GM21381 (cell line): ENCODE measurements around the gene ADAMTS2.

ENCODE experiments used
- ATAC-seq: cut with Tn5 transposase; IDR thresholded peaks from one replicate; pipeline ENCODE4 v1.9.1; 2021; ENCODE audit warnings: mild to moderate bottlenecking, moderate library complexity; ENCODE audit not compliant: unreplicated experiment

ADAMTS2 gene

DNA sequence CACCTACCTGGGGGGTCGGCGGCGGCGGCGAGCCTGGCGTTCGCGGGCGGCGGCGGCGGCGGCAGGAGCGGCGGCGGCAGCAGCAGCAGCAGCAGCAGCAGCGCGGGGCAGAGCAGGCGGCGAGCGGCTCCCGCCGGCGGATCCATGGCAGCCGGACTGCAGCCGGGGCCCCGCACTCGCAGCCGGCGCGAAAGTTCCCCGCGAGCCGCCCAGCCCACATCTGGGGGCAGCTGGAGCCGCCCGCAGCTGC lies 153 bp downstream of the ADAMTS2 start:
- no peak for ATAC-seq

GRCh38 chr5:179344431-179345182 lies 654 bp downstream of the ADAMTS2 start:
- no peak for ATAC-seq

DNA sequence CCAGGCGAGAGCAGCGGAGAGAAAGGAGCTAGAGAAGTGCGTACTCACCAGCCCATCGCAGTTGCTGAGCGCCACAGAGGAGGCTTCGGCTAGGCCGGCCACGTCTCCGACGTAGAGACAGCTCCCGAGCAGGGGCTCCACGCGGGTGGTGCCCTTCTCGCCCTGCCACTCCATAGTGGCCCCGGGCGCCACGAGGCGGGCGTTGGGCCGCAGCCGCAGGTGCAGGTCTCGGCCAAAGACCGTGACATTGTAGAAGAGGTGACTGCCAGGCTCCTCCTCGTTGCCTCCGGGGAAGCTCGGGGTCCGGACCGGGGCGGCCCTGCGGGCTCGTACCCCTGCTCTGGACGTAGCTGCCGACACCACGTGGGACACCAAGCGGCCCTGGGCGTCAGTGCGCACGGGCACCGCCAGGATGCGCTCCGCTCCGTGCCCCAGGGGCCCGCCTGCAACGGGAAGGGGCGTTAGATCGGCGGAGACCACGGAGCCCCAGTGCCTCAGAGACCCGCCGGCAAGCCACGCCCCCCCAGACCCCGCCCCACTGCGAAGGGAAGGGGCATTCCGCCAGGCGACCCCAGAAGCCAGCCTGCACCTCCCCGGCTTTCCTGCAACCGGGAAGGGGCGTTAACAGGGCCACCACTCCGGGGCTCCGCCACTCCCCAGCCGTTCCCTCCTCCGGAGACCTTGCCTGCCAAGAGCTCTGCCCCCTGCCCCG lies 1.4 kb downstream of the ADAMTS2 start:
- no peak for ATAC-seq

DNA sequence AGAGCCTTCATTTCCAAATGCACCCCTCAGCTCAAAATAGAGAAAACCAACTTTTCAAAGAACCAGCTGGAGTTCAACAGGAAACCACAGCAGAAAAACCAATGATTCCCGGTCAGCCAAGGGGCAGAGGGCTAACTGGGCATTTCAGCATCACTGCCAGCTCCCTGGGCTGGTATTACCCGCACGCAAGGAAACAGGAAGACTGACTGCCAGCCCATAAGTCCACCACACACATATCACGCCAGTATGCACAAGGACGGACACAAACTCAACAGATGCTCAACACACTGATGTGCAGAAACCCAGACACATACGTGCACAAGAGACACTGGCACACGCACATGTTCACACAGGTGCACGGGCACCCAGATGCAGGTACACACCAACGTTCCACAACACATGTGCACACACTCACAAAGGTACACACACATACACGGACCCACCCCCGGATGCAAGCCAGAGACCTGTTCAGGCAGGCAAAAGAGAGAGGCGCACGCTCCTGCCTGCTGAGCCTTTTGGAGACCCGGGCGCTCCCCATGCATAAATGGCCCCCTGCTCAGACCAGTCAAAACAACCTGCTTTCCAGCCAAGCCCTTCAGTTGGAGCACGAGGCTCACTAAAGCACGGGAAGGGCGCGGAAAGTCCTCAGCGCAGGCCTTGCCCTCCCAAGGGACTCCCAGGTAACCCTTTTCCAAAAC lies 2.1 kb downstream of the ADAMTS2 start:
- ATAC-seq = no peak

DNA sequence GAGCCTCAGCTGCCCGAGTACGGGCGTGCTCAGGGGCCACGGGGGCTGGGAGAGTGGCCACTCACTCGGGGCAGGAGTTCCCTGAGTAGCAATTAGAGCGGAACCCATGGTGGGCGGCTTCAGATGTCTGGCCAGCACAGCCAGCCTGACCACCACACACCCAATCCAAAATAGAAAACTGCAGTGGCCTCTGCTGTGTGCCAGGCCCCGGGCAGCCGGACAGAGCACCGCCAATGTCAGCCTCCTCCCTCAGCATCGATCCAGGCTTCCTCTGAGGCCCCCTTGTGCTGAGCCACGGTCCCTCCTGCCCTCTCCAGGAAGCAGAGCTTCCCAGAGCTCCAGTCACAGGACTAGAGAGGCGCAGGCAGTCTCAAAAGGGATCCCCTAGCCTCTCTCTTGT lies 2.7 kb downstream of the ADAMTS2 start:
- ATAC-seq = no peak

- no peak for ATAC-seq
Observed at GRCh38 chr5:179340465-179340864, 4.8 kb downstream of the ADAMTS2 start.

DNA sequence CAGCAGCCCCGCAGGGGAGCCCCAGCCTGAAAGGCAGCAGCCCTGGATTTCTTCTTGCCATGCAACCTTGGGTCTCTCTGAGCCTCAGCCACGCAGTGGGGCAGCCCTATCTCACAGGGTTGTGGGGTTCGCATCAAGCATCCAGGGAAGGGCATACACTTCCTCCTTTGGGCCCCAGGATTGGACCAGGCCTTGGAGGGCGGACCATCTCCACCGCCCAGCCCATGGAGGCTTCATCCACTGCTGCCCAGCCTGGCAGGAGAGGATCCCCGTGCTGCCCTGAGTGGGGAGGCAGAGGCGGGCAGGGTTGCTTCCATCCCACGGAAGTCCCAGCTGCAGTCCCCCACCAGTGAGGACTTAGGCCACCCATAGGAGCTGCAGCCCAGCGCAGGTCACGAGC lies 5.3 kb downstream of the ADAMTS2 start:
- no peak for ATAC-seq

- no peak for ATAC-seq
Observed at GRCh38 chr5:179339081-179339480, 6.2 kb downstream of the ADAMTS2 start.

DNA sequence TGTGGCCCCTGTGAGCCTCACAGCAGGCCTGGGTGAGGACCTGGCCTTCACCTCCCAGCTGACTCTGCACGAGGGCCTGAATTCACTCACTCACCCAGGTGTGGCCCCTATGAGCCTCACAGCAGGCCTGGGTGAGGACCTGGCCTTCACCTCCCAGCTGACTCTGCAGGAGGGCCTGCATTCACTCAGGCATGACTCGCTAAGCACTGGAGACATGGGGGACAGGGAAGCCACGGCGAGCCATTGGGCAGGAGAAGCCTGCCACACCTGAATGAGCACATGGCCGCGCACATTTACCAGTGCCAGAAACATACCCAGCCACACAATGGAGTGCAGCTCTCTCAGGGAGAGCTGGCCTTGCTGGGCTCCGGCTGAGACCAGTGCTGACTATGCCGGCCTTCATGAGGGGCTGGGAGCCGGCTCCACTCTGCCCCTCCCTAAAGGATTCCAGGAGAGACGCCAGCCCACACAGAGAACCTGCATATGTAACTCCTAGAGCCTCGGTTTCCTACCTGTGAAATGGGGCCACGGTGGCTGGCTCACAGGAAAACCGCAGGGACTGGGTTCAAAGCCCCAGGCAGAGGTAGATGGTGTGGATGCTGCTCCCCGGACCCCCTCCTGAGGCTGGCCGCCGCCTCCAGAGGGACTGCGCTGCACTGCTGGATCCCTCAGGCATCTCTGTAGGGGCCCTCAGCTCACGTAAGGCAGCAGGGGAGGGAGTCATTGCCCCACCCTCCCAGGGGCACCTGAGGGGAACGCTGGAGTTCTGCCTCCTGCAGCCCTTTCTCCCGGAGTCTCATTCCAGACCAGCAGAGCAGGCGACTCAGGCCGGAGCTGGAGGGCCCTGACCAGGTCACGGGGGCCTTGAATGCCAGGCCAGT lies 7.2 kb downstream of the ADAMTS2 start:
- ATAC-seq = no peak

DNA sequence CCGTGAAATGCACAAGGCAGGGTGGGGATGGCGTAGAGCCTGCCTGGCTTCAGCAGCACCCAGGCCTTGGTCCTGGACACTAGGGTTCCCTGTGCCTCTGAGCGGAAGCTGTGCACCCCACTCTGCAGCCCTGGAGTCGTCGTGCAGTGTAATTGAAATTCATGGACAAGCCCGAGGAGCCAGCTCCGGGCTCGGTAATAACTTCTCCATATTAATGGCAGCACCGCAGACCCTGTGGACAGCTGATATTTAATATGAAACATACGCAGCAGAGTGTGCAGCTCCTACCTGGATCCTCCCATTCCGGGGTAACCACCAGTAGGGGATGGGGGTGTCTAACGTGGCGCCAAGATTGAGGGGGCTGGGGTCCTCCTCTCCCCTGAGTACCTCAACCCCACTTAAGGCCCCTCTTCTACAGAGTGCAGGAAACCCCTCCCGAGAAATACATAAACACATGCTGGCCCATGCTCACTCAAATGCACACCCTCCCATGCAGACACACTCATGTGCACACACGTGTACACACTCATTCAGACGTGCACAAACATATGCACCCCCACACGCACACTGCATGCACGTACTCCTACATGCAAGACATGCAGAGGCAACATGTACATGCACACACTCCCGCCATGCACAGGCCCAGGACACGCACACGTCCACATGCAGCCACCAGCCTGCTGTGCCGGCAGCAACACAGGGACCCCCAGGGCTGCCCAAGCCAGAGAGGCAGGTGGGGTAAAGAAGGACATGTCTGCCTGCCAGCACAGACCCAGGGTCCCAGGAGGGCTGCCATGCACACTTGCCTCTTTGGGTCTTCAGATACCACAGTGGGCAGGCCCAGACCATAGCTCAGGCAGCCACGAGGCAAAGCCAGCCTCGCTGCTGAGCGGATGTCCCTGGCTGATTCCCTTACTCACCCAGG lies 8.1 kb downstream of the ADAMTS2 start:
- no peak for ATAC-seq

DNA sequence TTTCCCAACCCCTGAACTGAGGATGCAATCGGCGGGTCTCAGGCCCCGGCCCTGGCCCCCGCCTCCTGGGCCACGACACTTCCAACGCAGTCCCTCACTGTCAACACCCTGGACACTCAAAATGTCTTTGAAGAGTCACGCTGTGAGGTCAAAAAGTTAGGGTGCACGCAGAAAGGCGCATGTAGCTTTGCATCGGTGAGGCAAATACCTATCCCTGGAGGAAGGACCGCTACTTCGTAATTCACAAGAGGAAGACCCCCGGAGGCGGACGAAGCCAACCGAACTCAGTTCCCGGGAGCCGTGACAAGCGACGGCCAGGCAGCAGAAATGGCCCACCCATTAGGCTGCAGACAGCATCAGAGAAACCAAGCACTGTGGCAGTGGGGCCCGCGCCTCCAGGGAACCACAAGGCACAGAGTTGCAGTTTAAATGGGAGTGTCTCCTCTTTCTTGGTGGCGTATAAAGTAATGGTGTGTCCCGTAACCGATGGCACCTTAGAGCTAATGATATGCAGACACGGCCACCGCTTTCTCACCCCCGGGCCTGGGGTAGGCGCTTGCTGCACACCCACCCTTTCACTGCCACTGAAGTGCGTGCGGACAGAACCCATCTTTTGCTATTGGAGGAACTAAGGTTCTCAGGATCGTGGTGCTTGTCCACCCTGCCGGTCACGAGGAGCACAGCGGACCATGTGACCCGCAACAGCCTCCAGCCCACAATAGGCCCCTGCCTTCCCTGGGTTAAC lies 9.0 kb downstream of the ADAMTS2 start:
- no peak for ATAC-seq

DNA sequence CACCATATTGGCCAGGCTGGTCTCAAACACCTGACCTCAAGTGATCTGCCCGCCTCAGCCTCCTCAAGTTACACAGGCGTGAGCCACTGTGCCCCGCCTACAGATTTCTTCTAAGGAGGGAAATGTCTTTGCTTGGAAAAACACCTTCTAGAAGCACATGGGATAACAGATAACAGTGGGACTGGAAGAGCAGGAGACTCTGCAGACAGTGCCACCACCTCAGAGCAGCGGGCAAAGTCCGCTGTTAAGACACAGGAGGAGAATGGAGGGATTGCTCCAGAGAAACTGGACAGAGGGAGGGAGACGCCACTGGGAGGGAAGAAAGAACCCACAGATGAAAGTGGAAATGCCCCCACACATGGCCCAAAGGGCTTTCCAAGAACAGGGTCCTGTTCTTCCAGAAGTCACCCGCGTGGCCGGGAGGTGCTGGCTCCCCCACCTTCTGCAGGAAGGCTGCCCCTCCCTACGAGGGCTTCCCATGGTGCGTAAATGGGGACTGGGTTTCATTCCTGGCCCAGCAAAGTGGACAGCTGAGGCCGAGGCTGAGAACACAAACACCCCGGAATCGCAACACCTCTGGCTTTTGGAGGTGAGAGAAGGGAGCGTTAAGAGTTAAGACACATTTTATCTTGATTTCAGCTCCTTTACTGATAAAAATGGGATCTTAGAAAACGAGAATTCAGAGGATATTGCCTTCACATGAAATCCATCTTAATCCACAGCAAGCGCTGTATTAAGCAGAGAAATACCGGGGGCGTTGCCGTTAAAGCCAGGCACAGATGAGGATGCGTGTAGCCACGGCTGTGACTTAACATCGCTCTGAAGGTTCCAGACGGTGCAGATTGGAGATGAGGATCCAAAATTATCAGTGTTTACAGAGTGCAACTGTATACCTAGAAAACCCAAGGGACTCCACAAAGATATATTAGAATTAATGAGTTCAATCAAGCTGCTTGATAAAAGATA lies 11.2 kb downstream of the ADAMTS2 start:
- no peak for ATAC-seq

GRCh38 chr5:179332741-179333290 lies 12.4 kb downstream of the ADAMTS2 start:
- ATAC-seq = no peak

- no peak for ATAC-seq
Observed at GRCh38 chr5:179331591-179332375, 13.5 kb downstream of the ADAMTS2 start.

GRCh38 chr5:179330186-179330900 lies 14.9 kb downstream of the ADAMTS2 start:
- ATAC-seq = no peak

GRCh38 chr5:179328291-179328690 lies 17.0 kb downstream of the ADAMTS2 start:
- ATAC-seq = no peak
